Natural killer cell (primary cell): Measurements from ENCODE around the gene PWWP2A. TPM values are rescaled to one million over a fixed set of nuclear protein-coding genes. Genes with fewer than 3 reads are reported as not detected.
"Not testable (repeated sequence)": the region's sequence is repeated elsewhere in the genome, so short reads cannot be mapped to it uniquely, and the experiment has no call there.

Experiments used
- ATAC-seq, 3 donors: fragments of 150-1000 bp in 2 of 3; fragments of 200-7000 bp in 1 of 3; cut with Tn5 transposase; 1 replicate in 1 of 3; 2 replicates in 2 of 3; pipeline ENCODE4 v1.10.0; 2021; ENCODE audit warnings: mild to moderate bottlenecking in 2 of 3, moderate library complexity in 2 of 3
- DNase-seq, 2 donors: peaks; one replicate each; pipeline versions ENCODE4 v3.0.0 to v3.0.0-alpha.2; 2013 to 2021; ENCODE audit warnings: mixed read lengths in 1 of 2
- H3K27ac ChIP-seq: one replicate; pipeline ENCODE4 v1.5.1; 2013; ENCODE audit warnings: mild to moderate bottlenecking, low read length
- H3K27me3 ChIP-seq: one replicate; pipeline ENCODE4 v1.6.1; 2013; ENCODE audit warnings: low read length; ENCODE audit not compliant: control insufficient read depth, insufficient read depth
- H3K36me3 ChIP-seq: one replicate; pipeline ENCODE4 v1.6.1; 2013; ENCODE audit warnings: low read length; ENCODE audit not compliant: control insufficient read depth, insufficient read depth
- H3K4me1 ChIP-seq: one replicate; pipeline ENCODE4 v1.6.1; 2013; ENCODE audit warnings: low read length; ENCODE audit not compliant: control insufficient read depth, insufficient read depth
- H3K4me3 ChIP-seq: one replicate; pipeline ENCODE4 v1.5.1; 2013; ENCODE audit warnings: low read length
- H3K9me3 ChIP-seq: one replicate; pipeline ENCODE4 v1.6.1; 2013; ENCODE audit warnings: low read length; ENCODE audit not compliant: control insufficient read depth, insufficient read depth
- H3K27ac Mint-ChIP-seq, 2 donors: one replicate each; pipeline ENCODE4 v1.8.0; 2022; ENCODE audit warnings: mild to moderate bottlenecking in 2 of 2, mixed read lengths in 2 of 2, moderate library complexity in 1 of 2
- H3K27me3 Mint-ChIP-seq, 2 donors: one replicate each; pipeline ENCODE4 v1.8.0; 2022; ENCODE audit warnings: low read depth in 2 of 2, mixed read lengths in 2 of 2
- H3K36me3 Mint-ChIP-seq: one replicate; pipeline ENCODE4 v1.8.0; 2022; ENCODE audit warnings: mixed read lengths
- H3K4me1 Mint-ChIP-seq, 2 donors: one replicate each; pipeline ENCODE4 v1.8.0; 2022; ENCODE audit warnings: mixed read lengths in 2 of 2
- H3K4me3 Mint-ChIP-seq: one replicate; pipeline ENCODE4 v1.8.0; 2022; ENCODE audit warnings: mild to moderate bottlenecking, moderate library complexity, mixed read lengths
- H3K9me3 Mint-ChIP-seq, 2 donors: one replicate each; pipeline ENCODE4 v1.8.0; 2022; ENCODE audit warnings: mixed read lengths in 2 of 2
- WGBS: methylation state at CpG from one replicate; pipeline ENCODE4 v1.1.7; 2013; ENCODE audit warnings: missing lambda C conversion rate; ENCODE audit not compliant: insufficient coverage; 5-methylcytosine and 5-hydroxymethylcytosine counted together
- intact Hi-C: fragments of 100-400 bp; cut with micrococcal nuclease; formaldehyde crosslinking; loops from one replicate; pipeline ENCODE4 v1.14.2; 2022
- total RNA-seq, 4 donors: library from RNA; stranded (reverse); fragments of 120-200 nt in 1 of 4; gene quantifications; one replicate each; pipeline versions ENCODE4 v1.2.3 to v1.2.4, GENCODE V29; 2013 to 2022
- TF ChIP-seq, protein P1 (sequence below): fragments of 200-600 bp; IDR thresholded peaks from one replicate; pipeline ENCODE4 v1.8.0; 2022; ENCODE audit warnings: antibody characterized with exemption

PWWP2A gene
- total RNA-seq, 3 donors from 2014 or later (not counting 1 experiment from before 2014, with no cell fraction given) = 24.9 to 37.6 (median 30.2) TPM

DNA sequence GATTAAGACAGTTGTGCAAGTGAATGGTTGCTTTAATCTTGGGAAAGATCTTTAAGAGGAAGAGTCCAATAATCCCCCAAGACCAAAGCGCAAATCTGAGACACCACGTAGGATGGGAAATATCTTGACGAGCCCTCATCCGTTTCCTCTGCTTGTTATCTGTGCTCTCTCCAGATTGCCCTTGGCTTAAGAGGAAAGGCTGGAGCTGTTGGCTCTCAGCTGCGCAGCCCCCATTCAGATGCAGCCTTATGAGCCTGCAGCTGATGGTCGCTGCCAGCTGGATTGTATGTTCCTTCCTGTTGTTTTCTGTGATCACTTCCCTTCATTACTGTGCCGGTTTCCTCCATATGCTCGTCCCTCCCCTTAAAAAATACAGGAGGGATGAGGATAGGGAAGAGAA is 47.7 kb downstream of the PWWP2A start:
- ATAC-seq = no peak
- H3K27me3 Mint-ChIP-seq = no peaks in the 10 kb centered on the region
- intact Hi-C loops = no loop called here
- TF ChIP-seq, protein P1, sequence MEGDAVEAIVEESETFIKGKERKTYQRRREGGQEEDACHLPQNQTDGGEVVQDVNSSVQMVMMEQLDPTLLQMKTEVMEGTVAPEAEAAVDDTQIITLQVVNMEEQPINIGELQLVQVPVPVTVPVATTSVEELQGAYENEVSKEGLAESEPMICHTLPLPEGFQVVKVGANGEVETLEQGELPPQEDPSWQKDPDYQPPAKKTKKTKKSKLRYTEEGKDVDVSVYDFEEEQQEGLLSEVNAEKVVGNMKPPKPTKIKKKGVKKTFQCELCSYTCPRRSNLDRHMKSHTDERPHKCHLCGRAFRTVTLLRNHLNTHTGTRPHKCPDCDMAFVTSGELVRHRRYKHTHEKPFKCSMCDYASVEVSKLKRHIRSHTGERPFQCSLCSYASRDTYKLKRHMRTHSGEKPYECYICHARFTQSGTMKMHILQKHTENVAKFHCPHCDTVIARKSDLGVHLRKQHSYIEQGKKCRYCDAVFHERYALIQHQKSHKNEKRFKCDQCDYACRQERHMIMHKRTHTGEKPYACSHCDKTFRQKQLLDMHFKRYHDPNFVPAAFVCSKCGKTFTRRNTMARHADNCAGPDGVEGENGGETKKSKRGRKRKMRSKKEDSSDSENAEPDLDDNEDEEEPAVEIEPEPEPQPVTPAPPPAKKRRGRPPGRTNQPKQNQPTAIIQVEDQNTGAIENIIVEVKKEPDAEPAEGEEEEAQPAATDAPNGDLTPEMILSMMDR = no peak
- H3K4me1 Mint-ChIP-seq = peaks cover 0 to 9% of the 10 kb centered on the region in 2 donors
- Histone ChIP-seq H3K36me3 (no peaks in the 10 kb centered on the region), H3K27me3 (no peaks in the 10 kb centered on the region), H3K4me3 (no peak overlapping the region), H3K27ac (no peak overlapping the region), H3K9me3 (no peaks in the 10 kb centered on the region), H3K4me1 (no peaks in the 10 kb centered on the region)
- no peaks in the 10 kb centered on the region for H3K9me3 Mint-ChIP-seq
- H3K36me3 Mint-ChIP-seq = no peaks in the 10 kb centered on the region
- WGBS = 42% methylated on average over 6 of the region's 8 CpGs
- no peak overlapping the region for H3K4me3 Mint-ChIP-seq
- no peak overlapping the region for H3K27ac Mint-ChIP-seq
- no peak for DNase-seq

DNA sequence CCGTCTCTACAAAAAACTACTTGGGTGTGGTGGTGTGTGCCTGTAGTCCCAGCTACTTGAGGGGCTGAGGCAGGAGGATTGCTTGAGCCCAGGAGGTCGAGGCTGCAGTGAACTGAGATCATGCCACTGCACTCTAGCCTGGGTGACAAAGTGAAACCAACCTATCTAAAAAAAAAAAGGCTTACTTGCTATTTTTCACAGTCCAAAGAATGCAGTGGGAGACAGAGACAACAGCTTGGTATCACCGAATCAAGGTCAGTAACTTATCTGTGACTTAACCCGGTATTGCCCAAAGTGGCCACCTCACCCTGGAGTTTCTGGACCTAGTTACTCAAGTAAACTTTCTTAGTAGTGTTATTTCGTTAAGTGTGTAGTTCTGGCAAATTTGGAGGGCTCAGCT is 50.1 kb downstream of the PWWP2A start:
- H3K36me3 Mint-ChIP-seq, H3K27me3 ChIP-seq, H3K27ac ChIP-seq, H3K4me3 Mint-ChIP-seq, intact Hi-C loops, H3K4me1 Mint-ChIP-seq, H3K27ac Mint-ChIP-seq, H3K9me3 ChIP-seq, DNase-seq, ATAC-seq, H3K4me3 ChIP-seq, H3K4me1 ChIP-seq, H3K9me3 Mint-ChIP-seq, H3K27me3 Mint-ChIP-seq: not testable (repeated sequence)
- 92% methylated on average over 5 of the region's 5 CpGs for WGBS
- peaks cover 13% of the 10 kb centered on the region for H3K36me3 ChIP-seq

DNA sequence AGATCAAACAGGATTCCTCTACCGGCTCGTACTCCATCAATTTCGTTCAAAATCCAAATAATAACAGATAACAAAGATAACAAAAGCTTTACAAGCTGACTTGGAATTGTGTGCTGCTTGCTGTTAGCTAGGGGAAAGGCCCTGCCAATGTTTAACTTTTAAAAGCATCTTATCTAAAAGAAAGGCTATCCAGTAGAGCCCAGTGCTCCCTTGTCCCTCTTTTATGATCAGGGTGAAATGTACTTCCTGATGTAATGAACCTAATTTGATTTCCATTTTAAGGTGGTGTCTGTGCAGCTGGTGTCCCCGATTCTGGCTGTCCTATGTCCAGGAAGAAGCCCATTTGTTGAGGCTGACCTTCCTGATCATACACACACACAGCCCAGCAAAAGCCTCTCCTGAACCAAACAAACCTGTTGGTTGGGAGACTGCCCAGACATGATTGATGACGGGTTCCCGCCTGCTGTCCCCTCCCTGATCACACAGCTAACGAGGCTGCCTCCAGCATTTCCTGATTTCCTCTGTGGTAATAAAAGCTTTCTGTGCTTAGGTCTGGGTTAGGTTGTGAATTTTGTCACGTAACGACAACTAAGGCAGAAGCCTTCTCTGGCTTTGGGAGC is 54.1 kb downstream of the PWWP2A start:
- H3K4me3 ChIP-seq = no peak overlapping the region
- no peak overlapping the region for H3K27ac ChIP-seq
- H3K4me3 Mint-ChIP-seq = no peak overlapping the region
- H3K9me3 ChIP-seq = no peaks in the 10 kb centered on the region
- H3K27me3 Mint-ChIP-seq = no peaks in the 10 kb centered on the region
- no peaks in the 10 kb centered on the region for H3K9me3 Mint-ChIP-seq
- WGBS = 87% methylated on average over 8 of the region's 9 CpGs
- no peaks in the 10 kb centered on the region for H3K27me3 ChIP-seq
- intact Hi-C loops = no loop called here
- TF ChIP-seq, protein P1 = no peak
- H3K27ac Mint-ChIP-seq = no peak overlapping the region
- ATAC-seq = no peak
- DNase-seq = no peak
- peaks cover 28% of the 10 kb centered on the region for H3K36me3 ChIP-seq
- H3K4me1 Mint-ChIP-seq = peaks cover 0 to 4% of the 10 kb centered on the region in 2 donors
- no peaks in the 10 kb centered on the region for H3K4me1 ChIP-seq
- peaks cover 15% of the 10 kb centered on the region for H3K36me3 Mint-ChIP-seq

DNA sequence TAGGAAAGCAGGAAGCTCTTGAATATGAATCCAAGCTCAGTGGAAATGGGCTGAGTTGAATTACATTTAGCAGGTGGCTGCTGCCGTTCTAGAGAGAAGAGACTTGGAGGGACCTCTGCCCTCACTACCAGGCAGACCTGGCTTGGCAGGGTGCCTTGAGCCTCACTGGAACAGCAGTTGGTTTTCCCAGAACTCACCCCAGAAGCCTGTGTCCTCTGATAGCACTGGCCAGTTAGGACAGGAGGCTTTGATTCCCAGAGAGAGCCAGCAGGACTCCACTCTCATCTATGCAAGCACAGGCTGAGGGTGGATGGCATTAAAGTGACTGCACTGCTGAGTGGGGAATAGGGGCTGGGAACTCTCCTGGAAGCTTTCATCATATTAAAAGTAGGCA is 54.8 kb downstream of the PWWP2A start:
- no peak overlapping the region for H3K4me3 ChIP-seq
- no peak overlapping the region for H3K27ac Mint-ChIP-seq
- WGBS = 94% methylated on average over 1 of the region's 1 CpG
- H3K27me3 Mint-ChIP-seq = no peaks in the 10 kb centered on the region
- no peaks in the 10 kb centered on the region for H3K9me3 Mint-ChIP-seq
- intact Hi-C loops = no loop called here
- peaks cover 31% of the 10 kb centered on the region for H3K36me3 ChIP-seq
- H3K27ac ChIP-seq = no peak overlapping the region
- no peak overlapping the region for H3K4me3 Mint-ChIP-seq
- DNase-seq (no peak), ATAC-seq (no peak)
- TF ChIP-seq, protein P1 = no peak
- H3K4me1 Mint-ChIP-seq = peaks cover 0 to 4% of the 10 kb centered on the region in 2 donors
- no peaks in the 10 kb centered on the region for H3K27me3 ChIP-seq
- H3K36me3 Mint-ChIP-seq = peaks cover 15% of the 10 kb centered on the region
- no peaks in the 10 kb centered on the region for H3K9me3 ChIP-seq
- no peaks in the 10 kb centered on the region for H3K4me1 ChIP-seq
